PFSK-1 (cell line): ENCODE results near the gene RSPO4.

Source experiments
- FOXP2 ChIP-seq: optimal IDR thresholded peaks from 2 replicates; pipeline ENCODE3; 2011; ENCODE audit warnings: borderline replicate concordance, control low read depth, inconsistent platforms; ENCODE audit not compliant: insufficient read depth; ENCODE audit errors: extremely low read length, extremely low read depth
- POLR2AphosphoS5 ChIP-seq: IDR thresholded peaks from 2 replicates; pipeline ENCODE4 v1.6.1; 2012; ENCODE audit warnings: low read depth, mild to moderate bottlenecking, control low read depth, low read length, moderate library complexity
- SIN3A ChIP-seq: IDR thresholded peaks from 2 replicates; pipeline ENCODE4 v1.6.1; 2012; ENCODE audit warnings: mild to moderate bottlenecking, low read length, moderate library complexity, borderline replicate concordance; ENCODE audit not compliant: insufficient read depth
- TAF1 ChIP-seq: IDR thresholded peaks from 2 replicates; pipeline ENCODE4 v1.6.1; 2012; ENCODE audit warnings: low read length, control low read depth, borderline replicate concordance; ENCODE audit not compliant: insufficient read depth
- TF ChIP-seq, protein P1 (sequence below), 2 experiments: IDR thresholded peaks; 2 replicates each; pipeline versions ENCODE4 v1.6.1 to v1.8.0; 2011 to 2012; ENCODE audit warnings: low read depth in 2 of 2, low read length in 2 of 2, control low read depth in 1 of 2, inconsistent platforms in 1 of 2, mild to moderate bottlenecking in 1 of 2, moderate library complexity in 1 of 2; ENCODE audit not compliant: insufficient read depth in 1 of 2

Gene RSPO4

DNA sequence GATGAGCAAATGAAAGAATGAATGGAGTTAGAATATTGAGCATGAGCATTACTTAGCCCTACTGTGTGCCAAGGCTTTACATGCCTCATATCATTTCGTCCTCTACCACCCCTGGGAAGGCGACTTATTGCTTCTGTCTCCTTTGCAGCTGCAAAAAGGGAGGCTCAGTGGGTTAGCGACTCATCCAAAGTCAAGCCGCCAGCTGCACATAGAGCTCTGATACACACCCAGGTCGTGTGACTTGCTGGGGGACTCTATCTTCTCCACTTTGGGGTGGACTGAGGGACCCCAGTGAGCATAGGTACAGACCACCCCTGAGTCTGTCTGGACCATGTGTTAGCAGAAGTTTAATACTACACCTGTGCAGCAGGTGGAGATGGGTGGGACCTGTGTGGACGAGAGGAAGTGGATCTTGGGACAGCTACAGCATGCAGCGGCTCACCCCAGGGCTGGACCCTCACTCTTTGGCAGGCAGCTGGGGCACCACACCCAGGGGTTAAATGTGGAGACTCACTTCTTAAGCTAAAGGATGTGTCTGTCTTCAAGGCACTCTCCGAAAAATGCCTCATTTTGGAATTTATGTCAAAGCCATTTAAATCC, 49.8 kb downstream of the RSPO4 start:
- TF ChIP-seq POLR2AphosphoS5 (no peak), SIN3A (no peak), FOXP2 (no peak), TAF1 (no peak)
- TF ChIP-seq, protein P1, sequence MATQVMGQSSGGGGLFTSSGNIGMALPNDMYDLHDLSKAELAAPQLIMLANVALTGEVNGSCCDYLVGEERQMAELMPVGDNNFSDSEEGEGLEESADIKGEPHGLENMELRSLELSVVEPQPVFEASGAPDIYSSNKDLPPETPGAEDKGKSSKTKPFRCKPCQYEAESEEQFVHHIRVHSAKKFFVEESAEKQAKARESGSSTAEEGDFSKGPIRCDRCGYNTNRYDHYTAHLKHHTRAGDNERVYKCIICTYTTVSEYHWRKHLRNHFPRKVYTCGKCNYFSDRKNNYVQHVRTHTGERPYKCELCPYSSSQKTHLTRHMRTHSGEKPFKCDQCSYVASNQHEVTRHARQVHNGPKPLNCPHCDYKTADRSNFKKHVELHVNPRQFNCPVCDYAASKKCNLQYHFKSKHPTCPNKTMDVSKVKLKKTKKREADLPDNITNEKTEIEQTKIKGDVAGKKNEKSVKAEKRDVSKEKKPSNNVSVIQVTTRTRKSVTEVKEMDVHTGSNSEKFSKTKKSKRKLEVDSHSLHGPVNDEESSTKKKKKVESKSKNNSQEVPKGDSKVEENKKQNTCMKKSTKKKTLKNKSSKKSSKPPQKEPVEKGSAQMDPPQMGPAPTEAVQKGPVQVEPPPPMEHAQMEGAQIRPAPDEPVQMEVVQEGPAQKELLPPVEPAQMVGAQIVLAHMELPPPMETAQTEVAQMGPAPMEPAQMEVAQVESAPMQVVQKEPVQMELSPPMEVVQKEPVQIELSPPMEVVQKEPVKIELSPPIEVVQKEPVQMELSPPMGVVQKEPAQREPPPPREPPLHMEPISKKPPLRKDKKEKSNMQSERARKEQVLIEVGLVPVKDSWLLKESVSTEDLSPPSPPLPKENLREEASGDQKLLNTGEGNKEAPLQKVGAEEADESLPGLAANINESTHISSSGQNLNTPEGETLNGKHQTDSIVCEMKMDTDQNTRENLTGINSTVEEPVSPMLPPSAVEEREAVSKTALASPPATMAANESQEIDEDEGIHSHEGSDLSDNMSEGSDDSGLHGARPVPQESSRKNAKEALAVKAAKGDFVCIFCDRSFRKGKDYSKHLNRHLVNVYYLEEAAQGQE (IDR thresholded peaks at IDR 0.05; ENCODE audit: insufficient read depth in 1 of 2, low read depth in 2 of 2, low read length in 2 of 2): no peak

DNA sequence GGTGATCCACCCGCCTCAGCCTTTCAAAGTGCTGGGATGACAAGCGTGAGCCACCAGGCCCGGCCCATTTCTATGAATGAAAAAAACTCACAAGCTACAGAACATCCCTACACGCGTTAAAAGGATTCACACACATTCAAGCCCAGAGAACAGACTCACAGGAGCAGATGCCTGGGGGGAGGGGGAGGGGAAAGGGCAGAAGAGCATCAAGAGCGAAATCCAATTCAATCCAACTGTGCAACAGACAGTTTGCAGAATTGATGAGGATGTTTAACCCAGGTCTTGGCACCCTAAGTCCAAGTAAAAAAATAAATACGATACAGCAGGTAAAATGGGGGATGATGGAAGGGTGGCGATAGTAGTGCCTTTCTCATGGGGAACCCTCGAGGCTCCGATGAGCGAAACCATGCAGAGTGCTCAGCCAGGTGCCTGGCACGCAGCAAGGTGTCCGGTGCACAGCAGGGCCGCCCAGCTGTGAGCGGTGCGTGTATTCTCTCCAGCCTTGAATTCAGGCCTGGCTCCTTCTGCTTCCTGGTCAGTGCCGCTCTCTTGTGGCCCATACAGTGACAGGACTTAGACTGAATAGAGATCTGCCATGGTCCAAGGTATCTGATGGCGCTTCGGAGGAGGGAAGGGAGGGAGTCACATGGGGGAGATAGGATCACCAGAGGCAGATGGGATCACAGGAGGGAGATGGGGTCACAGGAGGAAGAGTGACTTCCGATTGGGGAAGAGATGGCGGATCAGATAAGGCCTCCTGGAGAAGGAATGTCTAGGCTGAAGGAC, 50.5 kb downstream of the RSPO4 start:
- TF ChIP-seq POLR2AphosphoS5: no peak
- TF ChIP-seq TAF1: no peak
- TF ChIP-seq SIN3A: no peak
- TF ChIP-seq, protein P1 (IDR thresholded peaks at IDR 0.05; ENCODE audit: insufficient read depth in 1 of 2, low read depth in 2 of 2, low read length in 2 of 2): no peak
- no peak for TF ChIP-seq FOXP2

DNA sequence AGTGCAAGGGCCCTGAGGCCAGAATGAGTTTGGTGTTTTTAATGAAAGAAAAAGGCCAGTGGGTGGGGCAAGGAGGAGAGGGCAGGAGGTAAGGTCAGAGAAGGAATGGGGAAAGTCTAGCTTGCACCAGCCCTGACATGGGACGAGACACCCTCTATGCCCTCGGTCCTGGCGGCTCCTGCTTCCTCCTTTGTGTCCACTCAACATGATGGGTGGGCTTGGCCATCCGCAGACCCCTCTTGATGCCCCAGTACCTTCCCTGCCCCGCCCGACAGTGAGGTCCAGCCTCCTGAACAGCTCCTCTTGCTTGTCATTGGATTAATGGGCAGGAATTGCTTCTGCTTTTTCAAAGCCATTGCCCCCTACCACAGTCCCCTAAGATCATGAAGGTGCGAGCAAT, 52.4 kb downstream of the RSPO4 start:
- TF ChIP-seq, protein P1 (IDR thresholded peaks at IDR 0.05; ENCODE audit: insufficient read depth in 1 of 2, low read depth in 2 of 2, low read length in 2 of 2): no peak
- TF ChIP-seq SIN3A (no peak), TAF1 (no peak), POLR2AphosphoS5 (no peak), FOXP2 (no peak)

DNA sequence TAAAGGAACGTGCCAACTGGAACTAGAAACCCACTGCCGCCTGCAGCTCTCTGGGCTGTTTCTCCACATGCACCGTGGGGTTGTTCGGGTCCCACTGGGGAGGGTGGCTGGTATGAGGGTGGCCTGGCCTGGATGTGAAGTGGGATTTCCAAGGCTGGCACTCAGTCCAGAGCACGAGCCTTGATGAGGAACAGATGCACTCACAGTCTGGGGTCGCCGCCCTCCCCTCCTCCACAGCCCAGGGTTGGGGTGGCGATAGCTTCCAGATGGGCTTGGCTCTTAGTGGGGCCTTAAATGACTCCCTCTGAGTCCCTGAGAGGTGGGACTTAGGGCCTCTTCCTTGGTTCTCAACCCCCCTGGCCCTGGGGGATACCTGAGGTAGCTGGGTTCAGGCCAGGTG, 55.3 kb downstream of the RSPO4 start:
- TF ChIP-seq TAF1 (no peak), POLR2AphosphoS5 (no peak), FOXP2 (no peak), SIN3A (no peak)
- TF ChIP-seq, protein P1 (IDR thresholded peaks at IDR 0.05; ENCODE audit: insufficient read depth in 1 of 2, low read depth in 2 of 2, low read length in 2 of 2): no peak

DNA sequence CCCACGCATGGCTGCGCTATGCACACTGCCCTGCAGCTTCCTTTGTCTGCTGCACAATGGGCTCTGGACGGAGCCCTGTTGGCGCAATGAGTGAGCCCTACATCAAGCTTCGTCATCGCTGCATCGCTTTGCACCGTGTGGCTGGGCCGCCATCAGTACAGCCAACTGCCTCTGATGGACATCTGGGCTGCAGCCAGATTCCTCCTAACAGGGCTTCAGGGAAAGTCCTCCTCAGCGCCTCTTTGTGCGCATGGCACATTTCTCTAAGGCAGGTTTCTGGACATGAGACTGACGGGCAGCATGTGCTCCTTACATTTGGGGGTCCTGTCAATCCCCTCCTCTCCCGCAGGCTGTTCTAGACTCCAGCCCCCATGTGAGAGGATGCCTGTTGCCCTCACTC, 56.3 kb downstream of the RSPO4 start:
- TF ChIP-seq SIN3A: no peak
- TF ChIP-seq TAF1: no peak
- no peak for TF ChIP-seq FOXP2
- TF ChIP-seq, protein P1 (IDR thresholded peaks at IDR 0.05; ENCODE audit: insufficient read depth in 1 of 2, low read depth in 2 of 2, low read length in 2 of 2): no peak
- TF ChIP-seq POLR2AphosphoS5: no peak
